Muscle layer of colon (tissue), 2 donors: ENCODE measurements around the gene ZNF708.
"Not testable (repeated sequence)": the region's sequence is repeated elsewhere in the genome, so short reads cannot be mapped to it uniquely, and the experiment has no call there.

Source experiments
- H3K27ac ChIP-seq: one replicate; pipeline ENCODE4 v1.7.0; 2013; ENCODE audit warnings: low read depth, mild to moderate bottlenecking, low read length, moderate library complexity
- H3K27me3 ChIP-seq, 2 donors: one replicate each; pipeline ENCODE4 v1.7.0; 2013; ENCODE audit warnings: low read length in 2 of 2, mild to moderate bottlenecking in 2 of 2; ENCODE audit not compliant: insufficient read depth in 2 of 2, control insufficient read depth in 1 of 2
- H3K36me3 ChIP-seq: one replicate; pipeline ENCODE4 v1.7.0; 2013; ENCODE audit warnings: mild to moderate bottlenecking, low read length; ENCODE audit not compliant: insufficient read depth
- H3K4me1 ChIP-seq: one replicate; pipeline ENCODE4 v1.7.0; 2013; ENCODE audit warnings: mild to moderate bottlenecking, low read length; ENCODE audit not compliant: insufficient read depth
- H3K4me3 ChIP-seq, 2 donors: one replicate each; pipeline ENCODE4 v1.7.0; 2013; ENCODE audit warnings: low read length in 2 of 2, low read depth in 1 of 2, mild to moderate bottlenecking in 1 of 2, moderate library complexity in 1 of 2
- H3K9ac ChIP-seq: one replicate; pipeline ENCODE4 v1.7.0; 2013; ENCODE audit warnings: low read length
- H3K9me3 ChIP-seq: one replicate; pipeline ENCODE4 v1.7.0; 2013; ENCODE audit warnings: mild to moderate bottlenecking, low read length
- donor health status: abdominal sarcoma.
- donor health status: Adenocarcinoma of cecum.

Gene ZNF708

DNA sequence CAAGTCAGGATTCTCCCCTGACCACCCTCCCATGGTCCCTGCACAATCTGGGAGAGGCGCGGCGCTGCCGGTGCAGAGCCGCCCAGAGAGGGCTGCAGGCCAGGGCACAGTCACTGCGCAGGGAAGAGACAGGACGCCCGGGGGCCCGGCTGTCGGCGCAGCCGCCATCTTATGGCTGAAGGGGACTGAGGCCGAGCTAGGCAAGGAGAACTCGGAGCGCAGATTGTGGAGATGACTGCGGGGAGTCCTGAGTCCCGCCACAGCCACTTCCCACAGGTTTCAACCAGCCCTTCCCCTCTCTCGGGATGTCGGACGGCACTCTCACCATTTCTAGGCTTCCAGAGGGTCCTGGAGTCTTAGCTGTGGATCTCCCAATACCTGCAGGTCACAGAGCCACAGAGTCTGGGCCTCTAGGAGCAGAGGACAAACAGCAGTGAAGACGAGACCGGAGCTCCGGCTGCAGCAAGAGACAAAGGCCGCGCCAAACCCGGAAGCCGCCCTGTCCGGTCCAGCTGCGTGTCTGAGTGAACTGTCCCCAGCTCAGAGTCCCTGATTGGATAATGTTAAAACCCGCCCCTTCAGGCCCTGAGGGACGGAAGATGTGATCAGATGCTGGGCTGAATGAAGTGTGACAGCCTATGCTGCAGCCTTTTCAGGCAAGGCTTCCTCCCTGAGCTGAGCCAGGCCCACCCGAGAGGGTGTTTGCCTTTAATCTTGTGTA is at the start of gene ZNF708:
Gene ZNF708 (minus strand): TSS at position 526 of the 721 bp plus-strand sequence. CDS start 198 bp downstream, at position 328.
- Histone ChIP-seq H3K4me3 (peak within 1 kb of the TSS; percentile 48 to 76), H3K4me1 (peaks cover 10% of the 10 kb centered on the region), H3K9me3 (no peaks in the 10 kb centered on the region)

GRCh38 chr19:21362291-21362690 is 33.1 kb upstream of the ZNF708 start:
- H3K9ac ChIP-seq: no peak overlapping the region
- H3K36me3 ChIP-seq: no peaks in the 10 kb centered on the region
- no peak overlapping the region for H3K4me3 ChIP-seq
- no peaks in the 10 kb centered on the region for H3K9me3 ChIP-seq
- H3K27ac ChIP-seq: no peak overlapping the region
- no peaks in the 10 kb centered on the region for H3K4me1 ChIP-seq
- no peaks in the 10 kb centered on the region for H3K27me3 ChIP-seq

More for the DNA sequence above, at the start of gene ZNF708:
- peaks cover 6% of the 10 kb centered on the region for H3K36me3 ChIP-seq
- peak within 1 kb of the TSS; percentile 75 for H3K27ac ChIP-seq
- H3K27me3 ChIP-seq: no peaks in the 10 kb centered on the region
- H3K9ac ChIP-seq: peak within 1 kb of the TSS; percentile 66

DNA sequence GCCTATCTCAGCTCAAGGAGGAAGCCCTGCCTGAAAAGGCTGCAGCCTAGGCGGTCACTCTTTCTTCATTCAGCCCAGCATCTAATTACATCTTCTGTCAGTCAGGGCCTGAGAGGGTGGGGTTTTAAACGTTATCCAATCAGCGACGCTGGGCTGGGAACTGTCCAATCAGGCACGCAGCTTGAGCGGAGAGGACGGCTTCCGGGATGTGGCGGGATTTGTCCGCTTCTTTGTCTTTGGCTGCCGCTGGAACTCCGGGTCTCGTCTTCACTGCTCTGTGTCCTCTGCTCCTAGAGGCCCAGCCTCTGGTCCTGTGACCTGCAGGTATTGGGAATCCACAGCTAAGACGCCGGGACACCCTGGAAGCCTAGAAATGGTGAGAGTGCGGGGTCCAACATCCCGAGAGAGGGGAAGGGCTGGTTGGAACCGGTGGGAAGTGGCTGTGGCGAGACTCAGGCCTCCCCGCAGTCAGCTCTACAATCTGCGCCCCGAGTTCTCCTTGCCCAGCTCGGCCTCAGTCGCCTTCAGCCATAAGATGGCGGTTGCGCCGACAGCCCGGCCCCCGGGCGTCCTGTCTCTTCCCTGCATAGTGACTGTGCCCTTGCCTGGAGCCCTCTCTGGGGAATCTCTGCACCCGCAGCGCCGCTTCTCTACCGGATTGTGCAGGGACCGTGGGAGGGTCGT is 29.7 kb upstream of the ZNF708 start, which contains the start of gene ZNF738:
Gene ZNF738 (plus strand): TSS at position 233 of the 684 bp plus-strand sequence. CDS start 141 bp downstream, at position 374.
- no peaks in the 10 kb centered on the region for H3K36me3 ChIP-seq

DNA sequence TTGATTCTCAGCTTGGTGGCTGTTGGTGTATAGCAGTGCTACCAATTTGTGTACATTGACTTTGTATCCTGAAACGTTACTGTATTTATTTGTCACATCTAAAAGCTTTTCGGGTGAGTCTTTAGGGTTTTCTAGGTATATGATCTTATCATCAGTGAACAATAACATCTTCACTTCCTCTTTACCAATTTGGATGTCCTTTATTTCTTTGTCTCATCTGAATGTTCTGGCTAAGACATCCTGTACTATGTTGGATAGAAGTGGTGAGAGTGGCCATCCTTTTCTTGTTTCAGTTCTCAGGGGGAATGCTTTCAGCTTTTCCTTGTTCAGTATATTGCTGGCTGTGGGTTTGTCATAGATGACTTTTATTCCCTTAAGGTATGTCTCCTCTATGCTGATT is 23.6 kb upstream of the ZNF708 start:
- no peak overlapping the region for H3K4me3 ChIP-seq
- no peaks in the 10 kb centered on the region for H3K9me3 ChIP-seq
- H3K4me1 ChIP-seq: no peaks in the 10 kb centered on the region
- no peaks in the 10 kb centered on the region for H3K27me3 ChIP-seq
- H3K27ac ChIP-seq: no peak overlapping the region
- H3K36me3 ChIP-seq: no peaks in the 10 kb centered on the region
- no peak overlapping the region for H3K9ac ChIP-seq

More for the DNA sequence above, 29.7 kb upstream of the ZNF708 start, which contains the start of gene ZNF738:
- no peaks in the 10 kb centered on the region for H3K4me1 ChIP-seq
- H3K9me3 ChIP-seq: no peaks in the 10 kb centered on the region
- H3K9ac ChIP-seq: peak within 1 kb of the TSS; percentile 68
- peak within 1 kb of the TSS; percentile 78 for H3K27ac ChIP-seq
- peak within 1 kb of the TSS; percentile 83 to 85 for H3K4me3 ChIP-seq
- no peaks in the 10 kb centered on the region for H3K27me3 ChIP-seq

- H3K9me3 ChIP-seq, H3K9ac ChIP-seq, H3K27ac ChIP-seq, H3K27me3 ChIP-seq, H3K36me3 ChIP-seq, H3K4me3 ChIP-seq, H3K4me1 ChIP-seq: not testable (repeated sequence)
Measured at GRCh38 chr19:21344841-21345240, 15.6 kb upstream of the ZNF708 start.

DNA sequence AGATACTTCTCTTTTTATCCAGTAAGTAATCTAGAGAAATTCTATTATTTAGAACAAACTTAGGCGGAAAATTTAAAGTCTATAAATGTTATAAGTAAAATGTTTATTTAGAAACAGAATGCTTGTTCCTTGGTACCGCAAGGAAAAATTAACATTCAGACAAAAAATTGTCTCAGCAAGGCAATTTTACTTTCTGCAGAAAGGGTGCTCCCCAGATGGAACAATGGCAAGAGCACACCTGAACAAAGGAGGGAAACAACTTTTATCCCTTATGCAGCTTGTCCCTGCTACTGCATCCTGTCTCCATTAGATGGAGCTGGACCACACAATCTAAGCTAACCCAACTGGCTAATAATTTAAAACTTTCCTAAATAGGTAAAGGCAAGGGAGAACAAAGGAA is 6.5 kb upstream of the ZNF708 start:
- no peaks in the 10 kb centered on the region for H3K36me3 ChIP-seq
- no peak overlapping the region for H3K9ac ChIP-seq
- H3K9me3 ChIP-seq: no peaks in the 10 kb centered on the region
- no peaks in the 10 kb centered on the region for H3K4me1 ChIP-seq
- no peaks in the 10 kb centered on the region for H3K27me3 ChIP-seq
- no peak overlapping the region for H3K4me3 ChIP-seq
- no peak overlapping the region for H3K27ac ChIP-seq

- peaks cover 6% of the 10 kb centered on the region for H3K36me3 ChIP-seq
- no peaks in the 10 kb centered on the region for H3K27me3 ChIP-seq
- peak overlapping the region; percentile 75 for H3K27ac ChIP-seq
- peak overlapping the region; percentile 66 for H3K9ac ChIP-seq
- H3K4me3 ChIP-seq: peak overlapping the region; percentile 48 to 76
- H3K9me3 ChIP-seq: no peaks in the 10 kb centered on the region
- peaks cover 10% of the 10 kb centered on the region for H3K4me1 ChIP-seq
Measured at GRCh38 chr19:21328406-21328805, 804 bp downstream of the ZNF708 start.

- Histone ChIP-seq H3K9ac (no peak overlapping the region), H3K9me3 (no peaks in the 10 kb centered on the region), H3K27me3 (no peaks in the 10 kb centered on the region), H3K4me1 (peaks cover 14% of the 10 kb centered on the region), H3K36me3 (peaks cover 6% of the 10 kb centered on the region), H3K4me3 (no peak overlapping the region), H3K27ac (no peak overlapping the region)
Measured at GRCh38 chr19:21326169-21326568, 3.0 kb downstream of the ZNF708 start.

- Histone ChIP-seq H3K4me3 (no peak overlapping the region), H3K9ac (no peak overlapping the region), H3K36me3 (peaks cover 6% of the 10 kb centered on the region), H3K4me1 (peaks cover 12% of the 10 kb centered on the region), H3K27me3 (no peaks in the 10 kb centered on the region), H3K27ac (no peak overlapping the region), H3K9me3 (no peaks in the 10 kb centered on the region)
Measured at GRCh38 chr19:21323000-21323399, 6.2 kb downstream of the ZNF708 start.

- H3K9me3 ChIP-seq: no peaks in the 10 kb centered on the region
- H3K27me3 ChIP-seq: no peaks in the 10 kb centered on the region
- H3K36me3 ChIP-seq: peaks cover 6% of the 10 kb centered on the region
- no peak overlapping the region for H3K9ac ChIP-seq
- H3K4me1 ChIP-seq: peaks cover 12% of the 10 kb centered on the region
- no peak overlapping the region for H3K4me3 ChIP-seq
- H3K27ac ChIP-seq: no peak overlapping the region
Measured at GRCh38 chr19:21322528-21322927, 6.7 kb downstream of the ZNF708 start.

DNA sequence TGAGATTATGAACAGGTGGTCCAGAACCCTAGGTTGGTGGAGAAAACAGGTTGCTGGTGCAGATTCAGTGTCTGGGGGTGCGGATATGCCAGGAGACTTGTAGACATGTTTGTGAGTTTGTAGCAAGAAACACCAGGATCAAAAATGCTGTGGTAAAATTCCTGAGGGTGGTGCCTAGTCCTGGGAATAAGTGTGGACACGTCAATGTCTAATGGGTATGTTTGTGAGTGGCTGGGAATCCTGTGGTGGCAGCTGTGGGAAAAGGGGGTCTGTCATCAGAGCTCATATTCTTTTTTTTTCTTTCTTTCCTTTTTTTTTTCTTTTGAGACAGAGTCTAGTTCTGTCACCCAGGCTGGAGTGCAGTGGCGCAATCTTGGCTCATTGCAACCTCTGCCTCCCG is 7.2 kb downstream of the ZNF708 start:
- Histone ChIP-seq H3K9me3 (no peaks in the 10 kb centered on the region), H3K27me3 (no peaks in the 10 kb centered on the region), H3K36me3 (peaks cover 6% of the 10 kb centered on the region), H3K4me1 (peaks cover 11% of the 10 kb centered on the region), H3K9ac (no peak overlapping the region), H3K4me3 (no peak overlapping the region), H3K27ac (no peak overlapping the region)
